Astrocyte (in vitro differentiated cells and primary cell): Measurements from ENCODE around the gene OR2D3.

ENCODE experiments used
- CTCF ChIP-seq: IDR thresholded peaks from 2 replicates; pipeline ENCODE4 v1.5.1; 2011; ENCODE audit warnings: low read depth, mild to moderate bottlenecking, inconsistent platforms, low read length, moderate library complexity; ENCODE audit not compliant: insufficient read depth
- EZH2 ChIP-seq: IDR thresholded peaks from 2 replicates; pipeline ENCODE4 v1.6.1; 2012; ENCODE audit warnings: mild to moderate bottlenecking, low read length, inconsistent platforms; ENCODE audit not compliant: insufficient read depth

- TF ChIP-seq CTCF (no peak), EZH2 (no peak)
Observed at GRCh38 chr11:6932145-6932544, 11.3 kb downstream of the OR2D3 start.
